Measurements from ENCODE around the gene LMBR1. TPM values are rescaled to one million over a fixed set of nuclear protein-coding genes. Genes with fewer than 3 reads are reported as not detected.

The LMBR1 gene
- total and polyA plus RNA-seq, 2 of the 13 experiments (the other 11 are each of a cell fraction or from before 2014, with no cell fraction given): 20.9 to 39.6 TPM

GRCh38 chr7:156666368-156667109, 226.4 kb downstream of the LMBR1 start (continued):
- TF ChIP-seq ZNF503 (CRISPR knock-in tag; IDR thresholded peaks at IDR 0.05): peak; percentile 89
- no peak for TF ChIP-seq ZBED4 (CRISPR knock-in tag; IDR thresholded peaks at IDR 0.05; ENCODE audit: borderline replicate concordance)
- no peak for TF ChIP-seq ZNF317 (CRISPR knock-in tag; IDR thresholded peaks at IDR 0.05)
- TF ChIP-seq HCFC1 (IDR thresholded peaks at IDR 0.05; ENCODE audit: low read depth, low read length): no peak
- TF ChIP-seq CC2D1A (CRISPR knock-in tag; IDR thresholded peaks at IDR 0.05): no peak
- no peak for TF ChIP-seq GABPB1 (CRISPR knock-in tag; IDR thresholded peaks at IDR 0.05)
- TF ChIP-seq PCBP2 (optimal IDR thresholded peaks at IDR 0.05; ENCODE audit: low read depth, low read length, poor library complexity, severe bottlenecking): no peak
- no peak for TF ChIP-seq KDM5A (IDR thresholded peaks at IDR 0.05; ENCODE audit: borderline replicate concordance, low read length)
- no peak for TF ChIP-seq ZNF572 (CRISPR knock-in tag; IDR thresholded peaks at IDR 0.05)
- no peak for TF ChIP-seq ZNF557 (CRISPR knock-in tag; IDR thresholded peaks at IDR 0.05)
- TF ChIP-seq ZFY (CRISPR knock-in tag; IDR thresholded peaks at IDR 0.05): peak; percentile 36; the same call in 1 of the 2 replicates
- TF ChIP-seq ZNF224 (CRISPR knock-in tag; IDR thresholded peaks at IDR 0.05): no peak
- TF ChIP-seq FIP1L1 (IDR thresholded peaks at IDR 0.05; ENCODE audit: borderline replicate concordance, insufficient read depth, low read depth, low read length): no peak
- TF ChIP-seq ATF3 (CRISPR knock-in tag; IDR thresholded peaks at IDR 0.05): no peak
- no peak for TF ChIP-seq CBX1 (IDR thresholded peaks at IDR 0.05; ENCODE audit: low read depth)
- peak; percentile 95 for TF ChIP-seq BCL6 (CRISPR knock-in tag; IDR thresholded peaks at IDR 0.05)
- no peak for TF ChIP-seq ZNF101 (CRISPR knock-in tag; IDR thresholded peaks at IDR 0.05; ENCODE audit: borderline replicate concordance, low read depth)
- no peak for TF ChIP-seq DMAP1 (CRISPR knock-in tag; IDR thresholded peaks at IDR 0.05)
- peak; percentile 94 for TF ChIP-seq NR2F6 (IDR thresholded peaks at IDR 0.05)
- peak; percentile 86 for TF ChIP-seq NR2F6 (CRISPR knock-in tag; IDR thresholded peaks at IDR 0.05)
- TF ChIP-seq THAP9 (CRISPR knock-in tag; IDR thresholded peaks at IDR 0.05; ENCODE audit: borderline replicate concordance): no peak
- TF ChIP-seq ARHGAP35 (CRISPR knock-in tag; IDR thresholded peaks at IDR 0.05; ENCODE audit: borderline replicate concordance): no peak
- no peak for TF ChIP-seq ZNF713 (CRISPR knock-in tag; IDR thresholded peaks at IDR 0.05)

All from HepG2 (cell line).